Choroid plexus epithelial cell (primary cell): ENCODE measurements around the gene ARVCF.

ENCODE experiments used
- DNase-seq: peaks from one replicate; pipeline ENCODE4 v3.0.0-alpha.2; 2010; ENCODE audit warnings: low read depth
- H3K4me3 ChIP-seq: 2 replicates; pipeline ENCODE4 v1.5.1; 2011; ENCODE audit warnings: low read depth, mild to moderate bottlenecking, control low read depth, low read length, moderate library complexity
- CTCF ChIP-seq: conservative IDR thresholded peaks from 2 replicates; pipeline ENCODE4 v1.5.1; 2011; ENCODE audit warnings: low read depth, mild to moderate bottlenecking, control low read depth, inconsistent platforms, low read length, moderate library complexity

ARVCF gene

GRCh38 chr22:20013382-20013871 lies 3.2 kb downstream of the ARVCF start:
- peak; percentile 61 for DNase-seq
- TF ChIP-seq CTCF, result peak; percentile 89
- no peak overlapping the region for H3K4me3 ChIP-seq

GRCh38 chr22:20012741-20013331 lies 3.8 kb downstream of the ARVCF start:
- DNase-seq, result no peak
- TF ChIP-seq CTCF, result no peak
- H3K4me3 ChIP-seq, result no peak overlapping the region

- no peak for DNase-seq
- no peak for TF ChIP-seq CTCF
- no peak overlapping the region for H3K4me3 ChIP-seq
Measured at GRCh38 chr22:20011993-20012740, 4.5 kb downstream of the ARVCF start.

GRCh38 chr22:20011123-20011992 lies 5.3 kb downstream of the ARVCF start:
- DNase-seq, result no peak
- H3K4me3 ChIP-seq, result no peak overlapping the region
- no peak for TF ChIP-seq CTCF

- no peak for DNase-seq
- no peak overlapping the region for H3K4me3 ChIP-seq
- no peak for TF ChIP-seq CTCF
Measured at GRCh38 chr22:20010307-20011122, 6.1 kb downstream of the ARVCF start.

- TF ChIP-seq CTCF, result no peak
- DNase-seq, result no peak
- no peak overlapping the region for H3K4me3 ChIP-seq
Measured at GRCh38 chr22:20009582-20010306, 6.9 kb downstream of the ARVCF start.
